K562 (cell line): ENCODE data around the gene RIN3. TPM values are rescaled to one million over a fixed set of nuclear protein-coding genes. Genes with fewer than 3 reads are reported as not detected.

Experiments
- ATAC-seq: fragments of 200-7000 bp; cut with Tn5 transposase; 3 replicates; pipeline ENCODE4 v1.9.1; 2020; ENCODE audit warnings: moderate library complexity
- BruUV-seq: library from RNA; stranded (reverse); fragments of 400-500 nt; replicated peaks from 2 replicates; lab custom pipeline; 2021; lab: Mats Ljungman, UMichigan
- CTCF ChIA-PET: fragments of 300-600 bp; formaldehyde crosslinking; extraction: SDS; loops from one replicate; lab custom pipeline; 2021; ENCODE audit warnings: low intra/inter-chr PET ratio; lab: Yijun Ruan, JAX
- POLR2A ChIA-PET: fragments of 300-600, 350-650 bp; sonication (Branson Sonifier 250); formaldehyde crosslinking; extraction: SDS; loops from one replicate; lab custom pipeline; 2021; ENCODE audit warnings: antibody characterized with exemption, inconsistent platforms; lab: Yijun Ruan, JAX
- DNase-seq, 4 experiments: peaks; one replicate each; pipeline versions ENCODE4 v3.0.0 to v3.0.0-alpha.2; 2011 to 2018; ENCODE audit warnings: low spot score in 3 of 4, mixed read lengths in 3 of 4; ENCODE audit errors: extremely low read depth in 1 of 4
- FAIRE-seq: peaks from 2 replicates; lab custom pipeline; 2011; peaks lifted over from hg19 to GRCh38; lab: Jason Lieb, UNC
- H2AFZ ChIP-seq: 2 replicates; pipeline ENCODE4 v1.6.0; 2011; ENCODE audit warnings: low read depth, low read length, control low read depth, inconsistent platforms
- H3K27ac ChIP-seq: fragments of 200-600 bp; 3 replicates; pipeline ENCODE4 v1.8.0; 2011; ENCODE audit warnings: low read depth, mild to moderate bottlenecking, control low read depth, inconsistent platforms, low read length, moderate library complexity, mixed read lengths; ENCODE audit errors: extremely low read depth
- H3K27me3 ChIP-seq, 2 experiments: fragments of 300-600 bp in 1 of 2; 2 replicates in 1 of 2; 3 replicates in 1 of 2; pipeline versions ENCODE4 v1.6.0 to v1.8.0; 2011; ENCODE audit warnings: inconsistent platforms in 2 of 2, low read length in 2 of 2, mild to moderate bottlenecking in 1 of 2, mixed read lengths in 1 of 2, moderate library complexity in 1 of 2; ENCODE audit not compliant: control insufficient read depth in 2 of 2, insufficient read depth in 2 of 2
- H3K36me3 ChIP-seq: fragments of 300-600 bp; 3 replicates; pipeline ENCODE4 v1.8.0; 2011; ENCODE audit warnings: mild to moderate bottlenecking, low read length, inconsistent platforms; ENCODE audit not compliant: control insufficient read depth, insufficient read depth
- H3K4me1 ChIP-seq, 2 experiments: fragments of 200-600 bp in 1 of 2; replicated peaks in 1 of 2; 2 replicates in 1 of 2; 3 replicates in 1 of 2; pipeline versions ENCODE4 v1.5.1 to v1.8.0; 2011; ENCODE audit warnings: inconsistent platforms in 2 of 2, low read length in 2 of 2, mild to moderate bottlenecking in 1 of 2, mixed read lengths in 1 of 2, moderate library complexity in 1 of 2; ENCODE audit not compliant: control insufficient read depth in 2 of 2, insufficient read depth in 2 of 2
- H3K4me2 ChIP-seq: 2 replicates; pipeline ENCODE4 v1.6.1; 2011; ENCODE audit warnings: low read length, control low read depth, inconsistent platforms, mixed read lengths; ENCODE audit not compliant: insufficient read depth
- H3K4me3 ChIP-seq: fragments of 200-600 bp; sonication (generic), shearing (Covaris generic); 2 replicates; pipeline ENCODE4 v1.5.1; 2016; ENCODE audit warnings: control low read depth, inconsistent platforms
- H3K79me2 ChIP-seq: fragments of 200-600 bp; 3 replicates; pipeline ENCODE4 v1.8.0; 2011; ENCODE audit warnings: low read length, inconsistent platforms; ENCODE audit not compliant: control insufficient read depth, insufficient read depth
- H3K9ac ChIP-seq, 2 experiments: 2 replicates each; pipeline versions ENCODE4 v1.6.0 to v1.6.1; 2011; ENCODE audit warnings: low read depth in 2 of 2, low read length in 2 of 2, control low read depth in 1 of 2, inconsistent platforms in 1 of 2, mild to moderate bottlenecking in 1 of 2, mixed read lengths in 1 of 2; ENCODE audit not compliant: insufficient read depth in 1 of 2
- H3K9me1 ChIP-seq: one replicate; pipeline ENCODE4 v1.6.0; 2011; ENCODE audit warnings: inconsistent platforms, mild to moderate bottlenecking, low read length, moderate library complexity; ENCODE audit not compliant: control insufficient read depth, insufficient read depth
- H3K9me3 ChIP-seq: replicated peaks from 2 replicates; pipeline ENCODE4 v1.5.1; 2011; ENCODE audit warnings: low read depth, low read length, inconsistent platforms; ENCODE audit not compliant: control insufficient read depth, insufficient read depth
- H4K20me1 ChIP-seq: replicated peaks from 2 replicates; pipeline ENCODE4 v1.6.1; 2011; ENCODE audit warnings: low read length, inconsistent platforms, mixed read lengths; ENCODE audit not compliant: control insufficient read depth, insufficient read depth
- ASH1L ChIP-seq: fragments of 450-650 bp; IDR thresholded peaks from 2 replicates; pipeline ENCODE4 v1.6.1; 2018; ENCODE audit warnings: borderline replicate concordance, mild to moderate bottlenecking, low read depth; ENCODE audit not compliant: partially characterized antibody
- BCLAF1 ChIP-seq, 2 experiments: fragments of 450-650 bp in 1 of 2; IDR thresholded peaks; 2 replicates each; pipeline ENCODE4 v1.6.1; 2011 to 2017; ENCODE audit warnings: low read depth in 2 of 2, antibody characterized with exemption in 1 of 2, borderline replicate concordance in 1 of 2, low read length in 1 of 2, mild to moderate bottlenecking in 1 of 2, mixed read lengths in 1 of 2; ENCODE audit not compliant: control insufficient read depth in 1 of 2
- E2F3 ChIP-seq: fragments of 250-450 bp; sonication (Bioruptor Pico); IDR thresholded peaks from 2 replicates; pipeline ENCODE4 v1.4.0; 2020; ENCODE audit warnings: mild to moderate bottlenecking
- JUN ChIP-seq, 2 experiments: sonication (generic) in 1 of 2; formaldehyde crosslinking in 1 of 2; IDR thresholded peaks; 2 replicates each; pipeline versions ENCODE4 v1.6.1 to v1.8.0; 2012 to 2022; ENCODE audit warnings: borderline replicate concordance in 2 of 2, mild to moderate bottlenecking in 2 of 2, improper control_type of control experiment in 1 of 2, low read depth in 1 of 2, low read length in 1 of 2, missing genetic modification reagents in 1 of 2
- MAFG ChIP-seq: fragments of 450-650 bp; conservative IDR thresholded peaks from 2 replicates; pipeline ENCODE4 v1.6.1; 2016; ENCODE audit warnings: missing genetic modification characterization, missing compliant biosample characterization
- PCBP2 ChIP-seq: fragments of 200-400 bp; formaldehyde crosslinking; IDR thresholded peaks from 2 replicates; pipeline ENCODE4 v1.6.1; 2018; ENCODE audit warnings: low read length, low read depth, mild to moderate bottlenecking, moderate library complexity; ENCODE audit not compliant: poor library complexity, severe bottlenecking
- PRPF4 ChIP-seq: fragments of 200-400 bp; formaldehyde crosslinking; IDR thresholded peaks from one replicate; pipeline ENCODE4 v1.6.1; 2017; ENCODE audit warnings: low read length, low read depth, mild to moderate bottlenecking; ENCODE audit not compliant: insufficient read depth, poor library complexity, severe bottlenecking
- RBM14 ChIP-seq: fragments of 200-400 bp; formaldehyde crosslinking; IDR thresholded peaks from 2 replicates; pipeline ENCODE4 v1.6.1; 2018; ENCODE audit warnings: low read depth, mild to moderate bottlenecking, low read length, moderate library complexity, borderline replicate concordance; ENCODE audit not compliant: insufficient read depth
- SIRT6 ChIP-seq: IDR thresholded peaks from one replicate; pipeline ENCODE4 v1.6.1; 2012; ENCODE audit warnings: low read depth, mild to moderate bottlenecking, control low read depth, inconsistent platforms, low read length, moderate library complexity
- SNRNP70 ChIP-seq: fragments of 200-400 bp; formaldehyde crosslinking; optimal IDR thresholded peaks from 2 replicates; pipeline ENCODE3; 2017; ENCODE audit warnings: low read depth, low read length
- SPI1 ChIP-seq: IDR thresholded peaks from 2 replicates; pipeline ENCODE4 v1.6.1; 2011; ENCODE audit warnings: low read depth, low read length, control low read depth, borderline replicate concordance
- ZNF639 ChIP-seq, 2 experiments: fragments of 200-800 bp in 1 of 2; sonication (Bioruptor generic) in 1 of 2; sonication (generic) in 1 of 2; formaldehyde crosslinking in 1 of 2; IDR thresholded peaks in 1 of 2; conservative IDR thresholded peaks in 1 of 2; 2 replicates each; pipeline versions ENCODE4 v1.5.0 to v1.6.1; 2016 to 2020; ENCODE audit warnings: missing compliant biosample characterization in 1 of 2, missing genetic modification characterization in 1 of 2, missing genetic modification reagents in 1 of 2
- ZNF699 ChIP-seq: fragments of 250-450 bp; sonication (Bioruptor Pico); IDR thresholded peaks from 2 replicates; pipeline ENCODE4 v1.8.0; 2021; ENCODE audit warnings: mild to moderate bottlenecking, moderate library complexity; ENCODE audit not compliant: insufficient replicate concordance
- in situ Hi-C: fragments of 300-500 bp; cut with MboI; formaldehyde crosslinking; loops from 4 replicates; pipeline ENCODE4 v1.15.0; 2018; ENCODE audit warnings: inconsistent platforms, mixed read lengths
- intact Hi-C: fragments of 100-400 bp; cut with micrococcal nuclease; formaldehyde crosslinking; loops from 2 replicates; pipeline ENCODE4 v1.14.2; 2022
- polyA plus RNA-seq, 8 experiments: library from polyadenylated mRNA; depleted of rRNA in 4 of 8; stranded (reverse) in 5 of 8; unstranded in 3 of 8; fragments of >200 nt; fragmentation: Nextera tagmentation in 2 of 8; fragmentation: Illumina TruSeq in 1 of 8; extraction: Ambion mirVana in 2 of 8; extraction: Trizol in 1 of 8; gene quantifications; 2 replicates each; pipeline versions ENCODE4 v1.2.1 to v1.2.3, GENCODE V29; 2011 to 2014; ENCODE audit warnings: inconsistent platforms in 1 of 8, missing spikeins in 1 of 8
- total RNA-seq, 7 experiments: library from RNA; depleted of rRNA in 6 of 7; stranded (reverse); fragments of >200 nt in 6 of 7; fragmentation: Illumina TruSeq in 2 of 7; extraction: Trizol in 2 of 7; gene quantifications; 2 replicates each; pipeline versions ENCODE4 v1.2.1 to v1.2.3, GENCODE V29; 2011 to 2021; ENCODE audit warnings: low replicate concordance in 1 of 7
- TF ChIP-seq, protein P1 (sequence below): sonication (generic); formaldehyde crosslinking; IDR thresholded peaks from 2 replicates; pipeline ENCODE4 v1.8.0; 2022; ENCODE audit warnings: mild to moderate bottlenecking, low read depth, missing genetic modification reagents

Gene RIN3
- total and polyA plus RNA-seq, 9 of the 15 experiments (the other 6 are each of a cell fraction or from before 2014, with no cell fraction given), result 0.01 to 0.49 (median 0.08) TPM; not detected in 5

- DNase-seq (no peak), FAIRE-seq (no peak), ATAC-seq (no peak)
- Histone ChIP-seq H3K27ac (no peak overlapping the region), H3K4me1 (peaks cover 0 to 11% of the 10 kb centered on the region in 2 experiments; a peak in 3 of 5 replicates), H3K36me3 (no peaks in the 10 kb centered on the region), H3K27me3 (peaks cover 2 to 14% of the 10 kb centered on the region in 2 experiments; a peak in 3 of 5 replicates), H3K79me2 (no peaks in the 10 kb centered on the region), H3K9me1 (no peaks in the 10 kb centered on the region), H4K20me1 (no peaks in the 10 kb centered on the region), H3K9ac (no peak overlapping the region), H3K9me3 (no peaks in the 10 kb centered on the region), H2AFZ (no peak overlapping the region), H3K4me2 (no peak overlapping the region), H3K4me3 (no peak overlapping the region)
- POLR2A ChIA-PET, result no interaction called here
- in situ Hi-C loops (no loop called here), intact Hi-C loops (no loop called here)
- no TSS peak for BruUV-seq
- CTCF ChIA-PET, result no interaction called here
- TF ChIP-seq, protein P1, sequence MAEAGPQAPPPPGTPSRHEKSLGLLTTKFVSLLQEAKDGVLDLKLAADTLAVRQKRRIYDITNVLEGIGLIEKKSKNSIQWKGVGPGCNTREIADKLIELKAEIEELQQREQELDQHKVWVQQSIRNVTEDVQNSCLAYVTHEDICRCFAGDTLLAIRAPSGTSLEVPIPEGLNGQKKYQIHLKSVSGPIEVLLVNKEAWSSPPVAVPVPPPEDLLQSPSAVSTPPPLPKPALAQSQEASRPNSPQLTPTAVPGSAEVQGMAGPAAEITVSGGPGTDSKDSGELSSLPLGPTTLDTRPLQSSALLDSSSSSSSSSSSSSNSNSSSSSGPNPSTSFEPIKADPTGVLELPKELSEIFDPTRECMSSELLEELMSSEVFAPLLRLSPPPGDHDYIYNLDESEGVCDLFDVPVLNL (CRISPR knock-in tag), result no peak
- TF ChIP-seq SNRNP70 (no peak), RBM14 (no peak), PCBP2 (no peak), ZNF639 (CRISPR knock-in tag; conservative IDR thresholded peaks at IDR 0.05 in 1 of 2, IDR thresholded peaks at IDR 0.05 in 1 of 2) (no peak), BCLAF1 (IDR thresholded peaks at IDR 0.05; ENCODE audit: borderline replicate concordance in 1 of 2, control insufficient read depth in 1 of 2, low read depth in 2 of 2, low read length in 1 of 2) (no peak), E2F3 (CRISPR knock-in tag) (no peak), SPI1 (no peak), ASH1L (no peak), ZNF699 (no peak), SIRT6 (no peak), JUN (IDR thresholded peaks at IDR 0.05; ENCODE audit: borderline replicate concordance, low read depth, low read length) (no peak), JUN (CRISPR knock-in tag; IDR thresholded peaks at IDR 0.05; ENCODE audit: borderline replicate concordance) (no peak), MAFG (tag) (no peak), PRPF4 (no peak)
These were observed 145.1 kb downstream of the RIN3 start for GRCh38 chr14:92658684-92659083.
